Measurements from ENCODE around the gene AGA. TPM values are rescaled to one million over a fixed set of nuclear protein-coding genes. Genes with fewer than 3 reads are reported as not detected.

AGA gene
- total and polyA plus RNA-seq, 9 donors, result 8.9 to 25.0 (median 17.6) TPM

DNA sequence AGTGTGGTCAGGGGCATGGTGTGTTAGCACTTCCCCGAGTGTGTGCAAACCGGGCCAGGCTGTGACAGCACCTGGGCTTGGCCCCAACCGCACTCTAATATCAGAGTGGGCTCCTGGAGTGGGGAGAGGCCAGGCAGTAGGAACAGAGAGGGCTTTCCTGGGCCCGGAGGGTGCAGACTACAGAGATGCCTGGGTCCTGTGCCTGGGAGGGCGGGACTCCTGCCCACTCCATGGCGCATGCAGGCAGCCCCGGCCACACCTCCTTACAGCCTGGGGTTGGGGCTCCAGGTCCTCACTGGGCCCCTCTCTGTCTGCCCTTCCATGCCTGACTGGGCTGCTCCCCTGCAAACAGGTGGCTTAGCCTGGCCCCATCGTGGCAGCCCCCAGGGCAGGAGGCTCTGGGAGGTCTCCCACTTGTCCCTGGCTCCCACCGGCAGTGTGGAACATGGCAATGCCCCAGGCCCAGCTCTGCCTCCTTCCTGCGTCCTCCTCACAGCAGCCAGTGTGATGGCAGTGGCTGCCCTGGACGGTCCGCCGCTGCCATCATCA is 60.4 kb downstream of the AGA start:
- intact Hi-C loops (cut with DNase I), result no loop called here
- no peak overlapping the region for H3K4me3 ChIP-seq
- DNase-seq, result no peak
- no peaks in the 10 kb centered on the region for H3K9me3 ChIP-seq
- no peaks in the 10 kb centered on the region for H3K36me3 ChIP-seq
- no peaks in the 10 kb centered on the region for H3K27me3 ChIP-seq
- no peaks in the 10 kb centered on the region for H3K4me1 ChIP-seq (ENCODE audit: insufficient read depth)
- H3K27ac ChIP-seq, result no peak overlapping the region
- 95 to 97% (median 96%) methylated on average over 13 of the region's 13 CpGs for WGBS, 3 donors
- TF ChIP-seq POLR2A (IDR thresholded peaks at IDR 0.05), result no peak
- TF ChIP-seq, protein P1, sequence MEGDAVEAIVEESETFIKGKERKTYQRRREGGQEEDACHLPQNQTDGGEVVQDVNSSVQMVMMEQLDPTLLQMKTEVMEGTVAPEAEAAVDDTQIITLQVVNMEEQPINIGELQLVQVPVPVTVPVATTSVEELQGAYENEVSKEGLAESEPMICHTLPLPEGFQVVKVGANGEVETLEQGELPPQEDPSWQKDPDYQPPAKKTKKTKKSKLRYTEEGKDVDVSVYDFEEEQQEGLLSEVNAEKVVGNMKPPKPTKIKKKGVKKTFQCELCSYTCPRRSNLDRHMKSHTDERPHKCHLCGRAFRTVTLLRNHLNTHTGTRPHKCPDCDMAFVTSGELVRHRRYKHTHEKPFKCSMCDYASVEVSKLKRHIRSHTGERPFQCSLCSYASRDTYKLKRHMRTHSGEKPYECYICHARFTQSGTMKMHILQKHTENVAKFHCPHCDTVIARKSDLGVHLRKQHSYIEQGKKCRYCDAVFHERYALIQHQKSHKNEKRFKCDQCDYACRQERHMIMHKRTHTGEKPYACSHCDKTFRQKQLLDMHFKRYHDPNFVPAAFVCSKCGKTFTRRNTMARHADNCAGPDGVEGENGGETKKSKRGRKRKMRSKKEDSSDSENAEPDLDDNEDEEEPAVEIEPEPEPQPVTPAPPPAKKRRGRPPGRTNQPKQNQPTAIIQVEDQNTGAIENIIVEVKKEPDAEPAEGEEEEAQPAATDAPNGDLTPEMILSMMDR (IDR thresholded peaks at IDR 0.05), result no peak
- no peak for TF ChIP-seq EP300 (IDR thresholded peaks at IDR 0.05)

Other genes with a start within 250 kb of the AGA start
- gene NEIL3, start 132.6 kb downstream of the AGA start, total RNA-seq, result under 1 TPM in 4 of 7 donors, not detected in 3; 0.12 to 0.27 (median 0.24) TPM
- under 1 TPM; 0.10 to 0.52 TPM for gene NEIL3, start 132.6 kb downstream of the AGA start, polyA plus RNA-seq

All from ovary (tissue), 9 donors.